ENCODE measurements around the gene TMEM53. TPM values are rescaled to one million over a fixed set of nuclear protein-coding genes. Genes with fewer than 3 reads are reported as not detected.
"Not testable (repeated sequence)": the region's sequence is repeated elsewhere in the genome, so short reads cannot be mapped to it uniquely, and the experiment has no call there.

TMEM53 gene
- total RNA-seq, 1 experiment from 2014 or later, result 9.3 TPM

- Histone ChIP-seq H4K20me1 (ENCODE audit: low read length) (no peaks in the 10 kb centered on the region), H3K4me1 (ENCODE audit: insufficient read depth, low read length) (peaks cover 42% of the 10 kb centered on the region), H3K9me3 (ENCODE audit: low read length) (no peaks in the 10 kb centered on the region), H3K4me3 (ENCODE audit: low read length) (peak overlapping the region; percentile 79; the same call in 1 of the 2 replicates), H3K27ac (ENCODE audit: low read length) (peak overlapping the region; percentile 82), H3F3A (ENCODE audit: low read length, unreplicated experiment) (peaks cover 3% of the 10 kb centered on the region), H2AFZ (ENCODE audit: low read length) (peak overlapping the region; percentile 75), H3K4me2 (ENCODE audit: low read length) (peak overlapping the region; percentile 96), H3K9me2 (replicated peaks; ENCODE audit: low read length) (no peaks in the 10 kb centered on the region), H3K9ac (ENCODE audit: low read length) (peak overlapping the region; percentile 10; the same call in 1 of the 2 replicates), H3K79me2 (ENCODE audit: low read length) (no peaks in the 10 kb centered on the region), H3K27me3 (ENCODE audit: low read length) (no peaks in the 10 kb centered on the region), H3K36me3 (ENCODE audit: low read depth, low read length) (no peaks in the 10 kb centered on the region)
- peak; percentile 93 for DNase-seq
- TF ChIP-seq CTCF (conservative IDR thresholded peaks at IDR 0.05; ENCODE audit: low read depth, low read length), result no peak
- no peak for TF ChIP-seq EZH2 (IDR thresholded peaks at IDR 0.05; ENCODE audit: low read length, unreplicated experiment)
- no peak for TF ChIP-seq EZH2phosphoT487 (IDR thresholded peaks at IDR 0.05; ENCODE audit: borderline replicate concordance, low read length)
- intact Hi-C loops (cut with micrococcal nuclease), result loop anchor here (5.0 kb wide), 1 partner anchor 35 kb away; no protein-coding TSS in a partner anchor
- ChIA-PET POLR2A (ENCODE audit: unreplicated experiment) (interaction anchor here (0.5 to 0.7 kb wide), 3 partner anchors 45 to 119 kb away, joined by 3 to 5 read pairs (median 3); no protein-coding TSS in a partner anchor), CTCF (no interaction called here)
- no TSS peak for BruUV-seq (replicated peaks)
- ATAC-seq, result peak; percentile 25
Measured at GRCh38 chr1:44672254-44672955, 1.9 kb downstream of the TMEM53 start.

- H3K36me3 ChIP-seq (ENCODE audit: low read depth, low read length), result no peaks in the 10 kb centered on the region
- TF ChIP-seq EZH2phosphoT487 (IDR thresholded peaks at IDR 0.05; ENCODE audit: borderline replicate concordance, low read length) (no peak), EZH2 (IDR thresholded peaks at IDR 0.05; ENCODE audit: low read length, unreplicated experiment) (no peak), CTCF (conservative IDR thresholded peaks at IDR 0.05; ENCODE audit: low read depth, low read length) (no peak)
- H4K20me1 ChIP-seq (ENCODE audit: low read length), result no peaks in the 10 kb centered on the region
- no peaks in the 10 kb centered on the region for H3K9me2 ChIP-seq (replicated peaks; ENCODE audit: low read length)
- H3K4me3 ChIP-seq (ENCODE audit: low read length), result no peak overlapping the region
- no peak overlapping the region for H3K27ac ChIP-seq (ENCODE audit: low read length)
- H3K79me2 ChIP-seq (ENCODE audit: low read length), result no peaks in the 10 kb centered on the region
- no peak overlapping the region for H2AFZ ChIP-seq (ENCODE audit: low read length)
- no TSS peak for BruUV-seq (replicated peaks)
- ChIA-PET CTCF (no interaction called here), POLR2A (ENCODE audit: unreplicated experiment) (no interaction called here)
- no peaks in the 10 kb centered on the region for H3K27me3 ChIP-seq (ENCODE audit: low read length)
- ATAC-seq (no peak), DNase-seq (no peak)
- H3F3A ChIP-seq (ENCODE audit: low read length, unreplicated experiment), result peaks cover 3% of the 10 kb centered on the region
- H3K9ac ChIP-seq (ENCODE audit: low read length), result no peak overlapping the region
- intact Hi-C loops (cut with micrococcal nuclease), result loop anchor here (5.0 kb wide), 1 partner anchor 36 kb away; no protein-coding TSS in a partner anchor
- no peak overlapping the region for H3K4me2 ChIP-seq (ENCODE audit: low read length)
- peaks cover 32% of the 10 kb centered on the region for H3K4me1 ChIP-seq (ENCODE audit: insufficient read depth, low read length)
- no peaks in the 10 kb centered on the region for H3K9me3 ChIP-seq (ENCODE audit: low read length)
Measured at GRCh38 chr1:44670751-44671640, 3.3 kb downstream of the TMEM53 start.

- CTCF ChIA-PET; H2AFZ ChIP-seq (ENCODE audit: low read length); H4K20me1 ChIP-seq (ENCODE audit: low read length); H3K27me3 ChIP-seq (ENCODE audit: low read length); H3K79me2 ChIP-seq (ENCODE audit: low read length); H3K9ac ChIP-seq (ENCODE audit: low read length); H3K4me3 ChIP-seq (ENCODE audit: low read length); POLR2A ChIA-PET (ENCODE audit: unreplicated experiment); DNase-seq; ATAC-seq; H3K4me1 ChIP-seq (ENCODE audit: insufficient read depth, low read length); BruUV-seq (replicated peaks); H3K9me3 ChIP-seq (ENCODE audit: low read length); H3K4me2 ChIP-seq (ENCODE audit: low read length); H3K9me2 ChIP-seq (replicated peaks; ENCODE audit: low read length); intact Hi-C loops (cut with micrococcal nuclease); H3F3A ChIP-seq (ENCODE audit: low read length, unreplicated experiment); H3K36me3 ChIP-seq (ENCODE audit: low read depth, low read length); H3K27ac ChIP-seq (ENCODE audit: low read length): not testable (repeated sequence)
Measured at GRCh38 chr1:44666719-44667118, 7.6 kb downstream of the TMEM53 start.
